ENCODE data around the gene SPATS2.
"Not testable (repeated sequence)": the region's sequence is repeated elsewhere in the genome, so short reads cannot be mapped to it uniquely, and the experiment has no call there.

The SPATS2 gene

GRCh38 chr12:49519574-49519936 is 152.3 kb downstream of the SPATS2 start:
- DNase-seq (ENCODE audit: low spot score), result no peak

- DNase-seq (ENCODE audit: low spot score), result no peak
Measured at GRCh38 chr12:49521389-49521788, 154.1 kb downstream of the SPATS2 start.

- DNase-seq (ENCODE audit: low spot score), result no peak
Measured at GRCh38 chr12:49524660-49525324, 157.5 kb downstream of the SPATS2 start.

GRCh38 chr12:49525942-49526341 is 158.7 kb downstream of the SPATS2 start:
- no peak for DNase-seq (ENCODE audit: low spot score)

DNA sequence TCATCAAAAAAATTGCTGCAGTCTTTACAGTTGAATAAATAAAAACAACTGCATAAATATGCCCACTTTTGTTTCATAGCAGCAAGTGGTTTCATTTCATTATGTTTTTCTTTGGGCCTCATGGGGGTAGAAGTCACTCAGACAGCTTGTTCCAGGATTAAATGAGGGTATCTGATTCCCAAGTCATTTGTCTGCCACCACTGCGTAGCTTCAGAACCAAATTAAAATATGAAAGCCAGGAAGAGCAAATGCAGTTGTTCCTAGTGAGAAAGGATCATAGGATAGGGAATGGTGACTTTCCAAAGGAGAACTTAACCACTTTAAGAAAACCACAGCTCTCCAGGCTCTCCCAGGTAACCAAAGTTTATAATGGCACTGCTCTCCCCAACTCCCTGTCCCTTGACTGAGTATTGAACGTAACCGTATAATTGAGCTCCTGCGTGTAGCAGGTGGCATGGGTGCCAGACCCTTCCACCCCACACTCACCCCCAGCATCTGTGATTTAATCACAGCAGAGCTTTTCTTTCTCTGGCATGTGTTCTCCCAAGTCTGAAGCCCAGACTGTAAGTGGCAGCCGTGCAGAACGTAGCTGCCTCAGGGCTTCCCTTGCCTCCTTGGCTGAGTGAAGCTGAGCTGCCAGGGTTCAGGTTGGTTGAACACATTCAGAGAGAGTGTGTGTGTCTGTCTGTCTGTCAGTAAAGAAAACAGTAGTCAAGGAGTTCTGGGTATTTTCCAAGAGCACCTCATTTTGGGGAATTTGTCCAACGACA is 160.3 kb downstream of the SPATS2 start:
- no peak for DNase-seq (ENCODE audit: low spot score)

DNA sequence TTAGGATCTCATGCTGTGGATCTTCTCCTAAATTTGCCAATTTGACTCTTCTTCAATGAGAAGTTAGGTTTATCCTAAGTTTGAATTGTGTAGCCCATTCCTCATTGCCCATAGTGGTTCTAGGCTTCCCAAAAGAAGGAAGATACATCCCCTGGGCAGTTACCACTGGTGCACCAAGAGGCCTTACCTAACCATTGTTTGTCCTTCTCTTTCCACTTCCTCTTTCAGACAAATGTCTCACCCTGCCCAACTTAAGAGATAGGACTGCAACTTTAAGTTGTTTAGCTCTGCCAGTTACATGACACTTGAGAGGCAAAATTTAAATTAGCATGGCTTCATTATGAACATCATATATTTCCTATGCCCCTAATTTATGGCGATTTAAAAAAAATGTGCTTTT is 162.2 kb downstream of the SPATS2 start:
- no peak for DNase-seq (ENCODE audit: low spot score)

GRCh38 chr12:49531745-49532144 is 164.5 kb downstream of the SPATS2 start:
- DNase-seq (ENCODE audit: low spot score), result no peak

GRCh38 chr12:49533331-49533730 is 166.1 kb downstream of the SPATS2 start:
- no peak for DNase-seq (ENCODE audit: low spot score)

GRCh38 chr12:49534122-49534521 is 166.9 kb downstream of the SPATS2 start:
- not testable (repeated sequence) for DNase-seq (ENCODE audit: low spot score)

- no peak for DNase-seq (ENCODE audit: low spot score)
Measured at GRCh38 chr12:49534731-49535278, 167.5 kb downstream of the SPATS2 start.

- DNase-seq (ENCODE audit: low spot score), result no peak
Measured at GRCh38 chr12:49535921-49536525, 168.8 kb downstream of the SPATS2 start.

DNA sequence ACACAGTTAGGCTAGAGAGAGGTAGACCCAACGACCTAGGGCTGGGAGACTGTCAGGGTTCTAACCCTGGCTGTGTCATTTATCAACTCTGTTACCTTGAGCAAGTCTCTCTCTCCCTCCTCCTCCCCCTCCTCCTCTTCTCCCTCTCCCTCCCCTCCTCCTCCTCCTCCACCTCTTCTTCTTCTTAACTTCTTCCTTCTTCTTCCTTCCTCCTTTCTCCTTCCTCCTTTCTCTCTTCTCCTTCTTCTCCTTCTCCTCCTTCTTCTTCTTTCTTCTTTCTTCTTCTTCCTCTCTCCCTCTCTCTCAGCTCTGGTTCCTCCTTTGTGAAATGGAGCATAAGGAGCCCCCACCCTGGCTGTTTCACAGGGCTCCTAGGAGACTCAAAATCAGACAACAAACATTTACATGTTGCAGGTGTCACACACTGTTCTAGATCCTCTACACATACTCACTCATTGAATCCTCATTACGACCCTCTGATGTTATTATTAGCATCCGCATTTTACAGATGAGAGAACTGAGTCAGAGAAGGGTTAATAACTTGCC is 169.3 kb downstream of the SPATS2 start:
- no peak for DNase-seq (ENCODE audit: low spot score)

DNA sequence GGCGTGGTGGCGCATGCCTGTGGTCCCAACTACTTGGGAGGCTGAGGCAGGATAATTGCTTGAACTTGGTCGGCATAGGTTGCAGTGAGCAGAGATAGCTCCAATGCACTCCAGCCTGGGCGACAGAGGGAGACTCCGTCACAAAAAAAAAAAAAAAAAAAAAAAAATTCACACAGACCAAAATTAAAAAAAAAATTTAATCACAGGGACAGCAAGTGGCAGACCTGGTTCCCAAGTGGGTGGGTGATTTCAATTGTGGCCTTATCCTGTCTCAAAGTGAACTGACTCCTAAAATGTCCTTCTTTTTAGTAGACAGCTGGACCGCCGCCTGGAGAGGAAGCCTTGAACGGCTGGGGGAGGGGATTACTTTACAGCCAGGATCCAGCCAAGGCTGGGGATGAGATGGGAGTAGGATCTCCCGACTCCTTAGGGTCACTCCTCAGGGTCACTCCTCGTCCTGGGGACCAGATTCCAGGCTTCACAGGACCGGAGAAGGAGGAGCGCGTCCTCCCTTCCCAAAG is 170.0 kb downstream of the SPATS2 start:
- no peak for DNase-seq (ENCODE audit: low spot score)

DNA sequence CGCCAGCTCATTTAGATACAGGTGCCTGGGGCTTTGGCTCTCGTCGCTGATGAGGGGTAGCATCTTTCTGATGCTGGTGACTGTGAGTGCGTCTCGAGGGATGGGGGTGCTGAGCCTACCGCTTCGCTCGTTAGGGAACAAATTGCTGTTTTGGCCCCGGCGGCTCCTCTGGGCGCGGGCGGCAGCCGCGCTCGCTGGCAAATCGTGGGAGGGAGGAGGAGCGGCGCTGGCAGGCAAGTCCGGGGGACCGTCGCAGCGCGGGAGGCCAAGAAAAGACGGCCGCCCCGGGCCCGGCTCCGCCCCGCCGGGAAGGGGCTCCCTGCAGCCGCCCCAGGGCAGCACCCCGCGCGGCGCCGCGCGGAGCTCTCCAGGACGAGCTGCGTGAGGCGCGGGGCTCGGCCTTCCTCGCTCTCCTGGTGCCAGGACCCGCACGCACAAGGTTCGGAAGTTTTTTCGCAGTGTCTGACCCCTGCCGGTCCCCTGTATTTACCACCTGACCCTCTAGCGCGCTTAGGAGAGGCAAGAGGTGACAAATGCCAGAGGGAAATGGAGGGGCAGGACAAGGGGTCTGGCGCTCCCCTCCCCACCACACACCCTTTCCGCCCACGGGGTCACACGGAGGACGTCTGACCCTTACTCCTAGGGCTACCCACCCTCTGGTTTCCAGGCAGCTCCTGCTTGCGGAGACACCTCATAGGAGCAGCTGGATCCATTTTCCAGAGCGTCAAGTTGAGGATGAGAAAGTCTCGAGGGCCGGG is 170.7 kb downstream of the SPATS2 start:
- DNase-seq (ENCODE audit: low spot score), result no peak

GRCh38 chr12:49538510-49539403 is 171.5 kb downstream of the SPATS2 start, which contains the start of gene KCNH3:
Gene KCNH3, plus strand, starts transcription at chr12:49539030. Its CDS starts 387 bp downstream, at chr12:49539417.
- peak; percentile 79 for DNase-seq (ENCODE audit: low spot score)

DNA sequence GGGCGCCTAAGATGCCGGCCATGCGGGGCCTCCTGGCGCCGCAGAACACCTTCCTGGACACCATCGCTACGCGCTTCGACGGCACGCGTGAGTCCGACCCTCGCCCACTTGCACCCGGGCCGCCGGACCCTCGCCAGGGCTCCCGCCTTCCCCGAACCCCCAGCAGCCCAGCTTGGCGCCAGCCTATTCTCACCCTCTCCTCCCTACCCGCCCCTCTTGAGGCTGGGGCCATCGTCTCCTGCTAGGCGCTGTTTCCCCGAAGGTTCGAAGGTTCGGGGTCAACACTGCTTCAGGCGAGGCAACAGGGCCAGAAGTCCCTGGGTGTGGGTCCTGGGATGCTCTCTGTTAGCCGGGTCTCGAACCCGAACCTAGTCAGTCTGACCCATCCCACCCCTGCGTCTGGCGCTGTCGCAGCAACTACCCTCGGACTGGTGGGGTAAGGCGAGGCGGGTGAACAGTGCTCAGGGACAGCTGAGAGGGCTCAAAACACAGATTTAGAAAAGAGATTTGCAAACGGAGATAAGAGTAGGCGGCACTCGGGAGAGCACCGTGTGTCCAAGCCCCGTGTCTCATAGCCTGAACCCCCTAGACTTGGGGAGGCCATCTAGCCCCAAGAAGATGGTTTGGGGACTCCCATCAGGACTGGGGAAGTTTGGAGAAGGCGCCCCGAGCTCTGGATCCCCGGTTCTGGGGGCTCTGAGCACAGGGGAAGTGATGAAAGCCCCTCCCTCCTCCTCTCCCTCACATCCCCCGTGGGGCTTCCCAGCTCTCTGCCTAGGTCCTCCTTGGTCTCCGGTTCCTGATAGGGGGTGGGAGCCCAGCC is 172.4 kb downstream of the SPATS2 start:
- no peak for DNase-seq (ENCODE audit: low spot score)

DNA sequence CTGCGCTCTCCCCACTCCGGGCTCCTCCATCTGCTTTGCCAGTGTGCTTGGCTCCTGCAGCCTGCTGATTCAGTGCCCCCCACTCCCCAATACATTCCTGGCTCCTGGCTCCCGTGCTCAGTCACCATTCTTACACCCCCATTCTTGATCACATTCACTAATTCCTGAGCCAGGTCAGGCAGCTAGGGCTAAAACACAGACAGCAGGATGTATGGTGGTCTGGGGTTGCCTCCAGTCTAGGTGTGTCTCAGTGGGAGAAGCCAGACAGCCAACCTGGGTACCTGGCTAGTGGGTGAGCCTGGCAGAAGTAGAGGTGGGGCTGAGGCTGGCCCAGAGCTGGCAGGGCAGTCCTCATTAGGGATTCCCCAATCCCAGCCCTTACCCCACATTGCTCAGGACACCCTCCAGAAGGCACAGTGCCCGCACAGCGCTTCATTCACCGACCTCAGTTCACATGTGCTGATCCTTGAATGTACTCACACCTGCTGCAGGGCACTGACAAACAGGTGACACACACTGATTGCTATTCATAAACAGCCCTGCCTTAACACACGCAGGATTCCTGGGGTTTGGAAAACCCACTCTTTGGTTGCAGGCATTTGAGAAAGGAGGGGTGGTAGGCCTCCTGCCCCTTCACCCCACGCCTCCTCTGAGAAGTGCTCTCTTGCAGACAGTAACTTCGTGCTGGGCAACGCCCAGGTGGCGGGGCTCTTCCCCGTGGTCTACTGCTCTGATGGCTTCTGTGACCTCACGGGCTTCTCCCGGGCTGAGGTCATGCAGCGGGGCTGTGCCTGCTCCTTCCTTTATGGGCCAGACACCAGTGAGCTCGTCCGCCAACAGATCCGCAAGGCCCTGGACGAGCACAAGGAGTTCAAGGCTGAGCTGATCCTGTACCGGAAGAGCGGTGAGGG is 173.2 kb downstream of the SPATS2 start:
- no peak for DNase-seq (ENCODE audit: low spot score)

GRCh38 chr12:49541140-49541861 is 174.0 kb downstream of the SPATS2 start:
- no peak for DNase-seq (ENCODE audit: low spot score)

Data from activated CD4-positive, alpha-beta T cell treated with anti-CD3 and anti-CD28 coated beads, Interleukin-2, Interleukin-4, amounts not matched to agents 100 ng/mL and 50 ng/mL, durations not matched to agents 16 hours and 8 hours (primary cell).